ENCODE measurements around the gene SIN3A. TPM values are rescaled to one million over a fixed set of nuclear protein-coding genes. Genes with fewer than 3 reads are reported as not detected.

The SIN3A gene
- total RNA-seq, 1 experiment from 2014 or later = 24.9 TPM

DNA sequence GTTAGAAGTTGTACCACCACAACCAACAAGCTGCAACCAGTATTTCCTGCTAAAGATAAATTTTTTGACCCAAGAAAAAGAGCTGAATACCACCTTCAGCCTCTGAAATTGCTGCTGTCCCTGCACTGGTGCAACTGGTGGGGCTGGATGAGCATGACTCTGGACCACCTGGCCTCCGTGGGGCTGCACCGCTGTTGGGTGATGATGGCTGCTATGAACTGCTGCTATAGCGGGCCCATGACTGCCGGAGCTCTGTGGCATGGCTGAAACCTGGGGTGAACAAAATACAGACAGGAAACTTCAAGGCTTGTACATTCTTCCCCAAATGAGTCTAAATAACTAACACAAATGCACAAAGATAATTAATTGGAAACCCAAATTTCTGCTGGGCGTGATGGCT lies 28.9 kb downstream of the SIN3A start:
- ATAC-seq (no peak), DNase-seq (no peak)
- Histone ChIP-seq H4K20me1 (ENCODE audit: low read length) (0 out of 2 replicates have a peak, but pooled peaks cover 7% of the 10 kb centered on the region), H3K36me3 (ENCODE audit: low read depth, low read length) (peaks cover 34% of the 10 kb centered on the region), H3K79me2 (ENCODE audit: low read length) (peaks cover 27% of the 10 kb centered on the region), H3K9me2 (replicated peaks; ENCODE audit: low read length) (no peaks in the 10 kb centered on the region), H3K4me3 (ENCODE audit: low read length) (no peak overlapping the region), H3K27me3 (ENCODE audit: low read length) (no peaks in the 10 kb centered on the region), H2AFZ (ENCODE audit: low read length) (no peak overlapping the region), H3F3A (ENCODE audit: low read length, unreplicated experiment) (peaks cover 8% of the 10 kb centered on the region), H3K9ac (ENCODE audit: low read length) (no peak overlapping the region), H3K27ac (ENCODE audit: low read length) (no peak overlapping the region), H3K4me2 (ENCODE audit: low read length) (no peak overlapping the region), H3K4me1 (ENCODE audit: insufficient read depth, low read length) (peaks cover 18% of the 10 kb centered on the region), H3K9me3 (ENCODE audit: low read length) (no peaks in the 10 kb centered on the region)
- CTCF ChIA-PET = no interaction called here
- no peak for TF ChIP-seq EZH2 (IDR thresholded peaks at IDR 0.05; ENCODE audit: low read length, unreplicated experiment)
- TF ChIP-seq, protein P1, sequence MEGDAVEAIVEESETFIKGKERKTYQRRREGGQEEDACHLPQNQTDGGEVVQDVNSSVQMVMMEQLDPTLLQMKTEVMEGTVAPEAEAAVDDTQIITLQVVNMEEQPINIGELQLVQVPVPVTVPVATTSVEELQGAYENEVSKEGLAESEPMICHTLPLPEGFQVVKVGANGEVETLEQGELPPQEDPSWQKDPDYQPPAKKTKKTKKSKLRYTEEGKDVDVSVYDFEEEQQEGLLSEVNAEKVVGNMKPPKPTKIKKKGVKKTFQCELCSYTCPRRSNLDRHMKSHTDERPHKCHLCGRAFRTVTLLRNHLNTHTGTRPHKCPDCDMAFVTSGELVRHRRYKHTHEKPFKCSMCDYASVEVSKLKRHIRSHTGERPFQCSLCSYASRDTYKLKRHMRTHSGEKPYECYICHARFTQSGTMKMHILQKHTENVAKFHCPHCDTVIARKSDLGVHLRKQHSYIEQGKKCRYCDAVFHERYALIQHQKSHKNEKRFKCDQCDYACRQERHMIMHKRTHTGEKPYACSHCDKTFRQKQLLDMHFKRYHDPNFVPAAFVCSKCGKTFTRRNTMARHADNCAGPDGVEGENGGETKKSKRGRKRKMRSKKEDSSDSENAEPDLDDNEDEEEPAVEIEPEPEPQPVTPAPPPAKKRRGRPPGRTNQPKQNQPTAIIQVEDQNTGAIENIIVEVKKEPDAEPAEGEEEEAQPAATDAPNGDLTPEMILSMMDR (conservative IDR thresholded peaks at IDR 0.05; ENCODE audit: low read depth, low read length) = no peak
- no peak for TF ChIP-seq EZH2phosphoT487 (IDR thresholded peaks at IDR 0.05; ENCODE audit: borderline replicate concordance, low read length)
- no TSS peak for BruUV-seq (replicated peaks)
- POLR2A ChIA-PET (ENCODE audit: unreplicated experiment) = no interaction called here
- intact Hi-C loops (cut with micrococcal nuclease) = no loop called here

DNA sequence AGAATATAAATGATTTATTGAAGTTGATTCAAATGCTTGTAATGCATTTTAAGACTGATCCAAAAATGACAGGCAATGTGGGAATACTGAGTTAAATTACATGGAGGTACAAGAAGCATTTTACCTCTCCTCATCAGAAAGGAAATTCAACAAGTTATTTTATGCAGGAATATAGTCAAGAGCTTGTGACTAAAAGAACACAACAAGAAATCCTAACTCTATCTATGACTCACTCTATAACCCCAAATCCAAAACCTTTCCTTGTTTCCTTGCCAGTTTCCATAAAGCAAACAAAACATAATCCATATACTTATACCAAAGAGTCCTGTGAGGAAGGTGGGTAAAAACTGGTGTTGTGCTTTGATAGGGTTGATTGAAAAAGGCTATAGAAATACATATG lies 30.8 kb downstream of the SIN3A start:
- peaks cover 21% of the 10 kb centered on the region for H3K79me2 ChIP-seq (ENCODE audit: low read length)
- peaks cover 18% of the 10 kb centered on the region for H3K4me1 ChIP-seq (ENCODE audit: insufficient read depth, low read length)
- no peak overlapping the region for H3K9ac ChIP-seq (ENCODE audit: low read length)
- DNase-seq (peak; percentile 64), ATAC-seq (peak; percentile 91)
- no peak overlapping the region for H3K4me3 ChIP-seq (ENCODE audit: low read length)
- intact Hi-C loops (cut with micrococcal nuclease) = no loop called here
- TF ChIP-seq EZH2phosphoT487 (IDR thresholded peaks at IDR 0.05; ENCODE audit: borderline replicate concordance, low read length) (no peak), EZH2 (IDR thresholded peaks at IDR 0.05; ENCODE audit: low read length, unreplicated experiment) (no peak)
- TF ChIP-seq, protein P1 (conservative IDR thresholded peaks at IDR 0.05; ENCODE audit: low read depth, low read length) = no peak
- ChIA-PET CTCF (no interaction called here), POLR2A (ENCODE audit: unreplicated experiment) (no interaction called here)
- H3K9me2 ChIP-seq (replicated peaks; ENCODE audit: low read length) = no peaks in the 10 kb centered on the region
- H3K36me3 ChIP-seq (ENCODE audit: low read depth, low read length) = peaks cover 34% of the 10 kb centered on the region
- H3K27me3 ChIP-seq (ENCODE audit: low read length) = no peaks in the 10 kb centered on the region
- no peak overlapping the region for H3K4me2 ChIP-seq (ENCODE audit: low read length)
- BruUV-seq (replicated peaks) = no TSS peak
- H2AFZ ChIP-seq (ENCODE audit: low read length) = no peak overlapping the region
- no peaks in the 10 kb centered on the region for H3K9me3 ChIP-seq (ENCODE audit: low read length)
- no peak overlapping the region for H3K27ac ChIP-seq (ENCODE audit: low read length)
- H3F3A ChIP-seq (ENCODE audit: low read length, unreplicated experiment) = peaks cover 8% of the 10 kb centered on the region
- no peaks in the 10 kb centered on the region for H4K20me1 ChIP-seq (ENCODE audit: low read length)

DNA sequence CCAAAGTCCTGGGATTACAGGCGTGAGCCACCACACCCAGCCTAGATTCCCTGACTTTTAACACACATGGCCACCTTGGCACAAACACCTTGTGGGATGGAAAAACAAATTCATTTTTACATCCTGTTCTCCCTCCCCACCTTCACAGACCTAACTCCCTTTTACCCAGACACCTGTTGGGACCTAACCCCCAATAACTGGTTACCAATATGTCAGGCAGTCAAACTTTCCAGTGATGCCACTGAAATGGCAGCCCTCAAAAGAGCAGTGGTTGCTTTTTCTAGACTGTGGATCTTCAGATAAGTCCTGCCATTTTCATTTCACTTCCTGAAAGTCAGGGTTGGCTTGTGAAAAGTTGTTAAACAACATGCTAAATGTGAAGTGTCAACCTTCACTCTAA lies 34.9 kb downstream of the SIN3A start:
- no peak for ATAC-seq
- Histone ChIP-seq H3K9me2 (replicated peaks; ENCODE audit: low read length) (no peaks in the 10 kb centered on the region), H2AFZ (ENCODE audit: low read length) (no peak overlapping the region), H3F3A (ENCODE audit: low read length, unreplicated experiment) (peaks cover 7% of the 10 kb centered on the region), H3K4me2 (ENCODE audit: low read length) (no peak overlapping the region), H3K27ac (ENCODE audit: low read length) (no peak overlapping the region), H4K20me1 (ENCODE audit: low read length) (no peaks in the 10 kb centered on the region), H3K9ac (ENCODE audit: low read length) (no peak overlapping the region), H3K9me3 (ENCODE audit: low read length) (no peaks in the 10 kb centered on the region), H3K27me3 (ENCODE audit: low read length) (no peaks in the 10 kb centered on the region), H3K79me2 (ENCODE audit: low read length) (peaks cover 15% of the 10 kb centered on the region), H3K36me3 (ENCODE audit: low read depth, low read length) (peaks cover 26% of the 10 kb centered on the region), H3K4me3 (ENCODE audit: low read length) (no peak overlapping the region), H3K4me1 (ENCODE audit: insufficient read depth, low read length) (peaks cover 16% of the 10 kb centered on the region)
- TF ChIP-seq EZH2phosphoT487 (IDR thresholded peaks at IDR 0.05; ENCODE audit: borderline replicate concordance, low read length) (no peak), EZH2 (IDR thresholded peaks at IDR 0.05; ENCODE audit: low read length, unreplicated experiment) (no peak)
- TF ChIP-seq, protein P1 (conservative IDR thresholded peaks at IDR 0.05; ENCODE audit: low read depth, low read length) = no peak
- ChIA-PET POLR2A (ENCODE audit: unreplicated experiment) (no interaction called here), CTCF (interaction anchor here (0.7 kb wide), 1 partner anchor 48 kb away, joined by 5 read pairs; the partner anchor contains the start of gene MAN2C1)
- intact Hi-C loops (cut with micrococcal nuclease) = no loop called here
- DNase-seq = no peak
- BruUV-seq (replicated peaks) = no TSS peak

Data from PC-3 (cell line).